ENCODE results near the gene GLRX3. TPM values are rescaled to one million over a fixed set of nuclear protein-coding genes. Genes with fewer than 3 reads are reported as not detected.

Gene GLRX3
- total RNA-seq, 1 experiment from 2014 or later, result 177 TPM

DNA sequence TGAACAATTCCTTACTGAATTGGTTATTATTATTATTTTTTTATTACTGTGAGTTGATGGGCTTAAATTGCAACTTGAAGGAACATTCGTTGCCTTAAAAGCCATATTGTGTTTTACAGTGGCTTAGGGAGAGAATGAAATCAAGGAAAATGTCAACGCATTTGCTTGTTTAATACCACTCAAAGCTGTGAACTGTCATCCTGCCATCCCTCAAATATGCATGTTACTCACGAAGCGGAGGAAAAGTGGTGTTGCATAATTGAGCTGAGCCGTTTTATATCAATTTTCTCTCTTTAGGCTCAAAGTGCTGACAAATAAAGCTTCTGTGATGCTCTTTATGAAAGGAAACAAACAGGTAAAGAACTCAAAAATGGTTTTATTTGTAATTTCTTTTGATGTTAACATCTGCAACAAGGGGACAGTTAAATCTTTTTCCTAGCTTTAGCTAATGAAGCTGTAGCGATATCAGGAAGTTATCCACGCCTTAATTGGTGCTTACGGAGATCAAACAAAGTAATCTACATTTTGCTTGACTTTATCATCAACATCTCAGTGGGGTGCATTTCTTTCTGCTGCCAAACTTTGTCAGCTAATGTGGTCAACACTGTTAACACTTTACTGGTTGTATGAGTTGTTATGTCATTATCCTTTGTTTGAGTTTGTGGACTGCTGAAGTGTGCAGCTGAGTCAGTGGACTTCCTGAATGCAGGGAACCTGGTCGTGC, 33.1 kb downstream of the GLRX3 start:
- Mint-ChIP-seq H3K9me3 (ENCODE audit: unreplicated experiment) (no peaks in the 10 kb centered on the region), H3K27me3 (ENCODE audit: insufficient read depth, unreplicated experiment) (no peaks in the 10 kb centered on the region), H3K4me1 (ENCODE audit: insufficient read depth, unreplicated experiment) (no peaks in the 10 kb centered on the region), H3K4me3 (ENCODE audit: unreplicated experiment) (no peak overlapping the region), H3K27ac (ENCODE audit: low read depth, unreplicated experiment) (no peak overlapping the region), H3K36me3 (ENCODE audit: insufficient read depth, unreplicated experiment) (peaks cover 98% of the 10 kb centered on the region)
- no peak for DNase-seq (ENCODE audit: unreplicated experiment)
- TF ChIP-seq, protein P1, sequence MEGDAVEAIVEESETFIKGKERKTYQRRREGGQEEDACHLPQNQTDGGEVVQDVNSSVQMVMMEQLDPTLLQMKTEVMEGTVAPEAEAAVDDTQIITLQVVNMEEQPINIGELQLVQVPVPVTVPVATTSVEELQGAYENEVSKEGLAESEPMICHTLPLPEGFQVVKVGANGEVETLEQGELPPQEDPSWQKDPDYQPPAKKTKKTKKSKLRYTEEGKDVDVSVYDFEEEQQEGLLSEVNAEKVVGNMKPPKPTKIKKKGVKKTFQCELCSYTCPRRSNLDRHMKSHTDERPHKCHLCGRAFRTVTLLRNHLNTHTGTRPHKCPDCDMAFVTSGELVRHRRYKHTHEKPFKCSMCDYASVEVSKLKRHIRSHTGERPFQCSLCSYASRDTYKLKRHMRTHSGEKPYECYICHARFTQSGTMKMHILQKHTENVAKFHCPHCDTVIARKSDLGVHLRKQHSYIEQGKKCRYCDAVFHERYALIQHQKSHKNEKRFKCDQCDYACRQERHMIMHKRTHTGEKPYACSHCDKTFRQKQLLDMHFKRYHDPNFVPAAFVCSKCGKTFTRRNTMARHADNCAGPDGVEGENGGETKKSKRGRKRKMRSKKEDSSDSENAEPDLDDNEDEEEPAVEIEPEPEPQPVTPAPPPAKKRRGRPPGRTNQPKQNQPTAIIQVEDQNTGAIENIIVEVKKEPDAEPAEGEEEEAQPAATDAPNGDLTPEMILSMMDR (IDR thresholded peaks at IDR 0.05; ENCODE audit: unreplicated experiment), result no peak
- no TSS peak for BruUV-seq (replicated peaks)
- ChIA-PET POLR2A (interaction anchor here (0.6 to 1.3 kb wide), 2 partner anchors 8 to 59 kb away, joined by 3 to 4 read pairs; partner anchors contain the start of gene C10orf143), CTCF (interaction anchor here (1.0 to 1.1 kb wide), 2 partner anchors 22 to 1854 kb away, joined by 3 read pairs; no protein-coding TSS in a partner anchor)
- intact Hi-C loops (cut with micrococcal nuclease), result no loop called here

DNA sequence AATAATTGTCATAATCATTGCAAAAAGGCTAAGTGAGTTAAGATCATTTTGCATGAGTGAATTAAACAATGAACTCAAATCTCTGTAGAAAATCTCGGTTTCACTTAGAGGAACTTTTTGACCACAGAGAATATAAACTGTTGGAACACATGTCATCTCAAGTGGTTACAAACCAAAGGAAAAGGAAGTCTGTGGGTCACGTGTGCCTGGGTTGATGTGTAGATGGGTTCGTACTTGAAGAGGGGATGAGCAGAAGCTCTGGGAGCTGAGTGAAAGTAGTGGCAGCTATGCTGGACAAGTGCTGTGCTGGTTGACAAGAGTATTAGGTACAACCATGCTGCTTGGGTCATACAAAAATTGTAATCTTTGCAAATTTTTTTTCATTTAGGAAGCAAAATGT, 35.0 kb downstream of the GLRX3 start:
- TF ChIP-seq, protein P1 (IDR thresholded peaks at IDR 0.05; ENCODE audit: unreplicated experiment), result no peak
- Mint-ChIP-seq H3K27ac (ENCODE audit: low read depth, unreplicated experiment) (peak overlapping the region; percentile 13), H3K4me1 (ENCODE audit: insufficient read depth, unreplicated experiment) (no peaks in the 10 kb centered on the region), H3K4me3 (ENCODE audit: unreplicated experiment) (no peak overlapping the region), H3K27me3 (ENCODE audit: insufficient read depth, unreplicated experiment) (no peaks in the 10 kb centered on the region), H3K36me3 (ENCODE audit: insufficient read depth, unreplicated experiment) (peaks cover 98% of the 10 kb centered on the region), H3K9me3 (ENCODE audit: unreplicated experiment) (no peaks in the 10 kb centered on the region)
- no peak for DNase-seq (ENCODE audit: unreplicated experiment)
- ChIA-PET POLR2A (no interaction called here), CTCF (interaction anchor here (1.4 kb wide), 1 partner anchor 12 kb away, joined by 3 read pairs; no protein-coding TSS in a partner anchor)
- intact Hi-C loops (cut with micrococcal nuclease), result no loop called here
- no TSS peak for BruUV-seq (replicated peaks)

DNA sequence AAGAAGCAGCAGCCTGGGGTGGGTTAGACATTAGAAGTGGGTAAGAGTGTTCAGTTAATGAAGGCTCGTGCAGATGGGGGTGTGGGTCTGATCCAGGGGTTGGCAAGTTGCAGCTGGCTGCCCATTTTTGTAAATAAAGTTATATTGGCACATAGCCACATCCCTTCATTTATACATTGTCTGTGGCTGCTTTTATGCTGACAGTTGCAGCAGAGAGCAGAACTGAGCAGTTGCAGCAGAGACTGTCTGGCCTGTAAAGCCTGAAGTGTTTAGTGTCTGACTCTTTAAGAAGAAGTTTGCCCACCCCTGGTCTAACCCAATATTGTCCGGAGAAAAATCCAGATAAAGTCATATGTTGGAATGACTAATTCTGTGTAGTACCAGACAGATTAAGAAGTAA, 38.1 kb downstream of the GLRX3 start:
- intact Hi-C loops (cut with micrococcal nuclease), result no loop called here
- Mint-ChIP-seq H3K9me3 (ENCODE audit: unreplicated experiment) (no peaks in the 10 kb centered on the region), H3K4me3 (ENCODE audit: unreplicated experiment) (no peak overlapping the region), H3K4me1 (ENCODE audit: insufficient read depth, unreplicated experiment) (no peaks in the 10 kb centered on the region), H3K27me3 (ENCODE audit: insufficient read depth, unreplicated experiment) (no peaks in the 10 kb centered on the region), H3K36me3 (ENCODE audit: insufficient read depth, unreplicated experiment) (peaks cover 84% of the 10 kb centered on the region), H3K27ac (ENCODE audit: low read depth, unreplicated experiment) (no peak overlapping the region)
- TF ChIP-seq, protein P1 (IDR thresholded peaks at IDR 0.05; ENCODE audit: unreplicated experiment), result no peak
- DNase-seq (ENCODE audit: unreplicated experiment), result no peak
- CTCF ChIA-PET, result interaction anchor here (1.3 kb wide), 1 partner anchor 15 kb away, joined by 3 read pairs; no protein-coding TSS in a partner anchor
- BruUV-seq (replicated peaks), result no TSS peak
- POLR2A ChIA-PET, result interaction anchor here (1.7 kb wide), 1 partner anchor 11 kb away, joined by 3 read pairs; no protein-coding TSS in a partner anchor

DNA sequence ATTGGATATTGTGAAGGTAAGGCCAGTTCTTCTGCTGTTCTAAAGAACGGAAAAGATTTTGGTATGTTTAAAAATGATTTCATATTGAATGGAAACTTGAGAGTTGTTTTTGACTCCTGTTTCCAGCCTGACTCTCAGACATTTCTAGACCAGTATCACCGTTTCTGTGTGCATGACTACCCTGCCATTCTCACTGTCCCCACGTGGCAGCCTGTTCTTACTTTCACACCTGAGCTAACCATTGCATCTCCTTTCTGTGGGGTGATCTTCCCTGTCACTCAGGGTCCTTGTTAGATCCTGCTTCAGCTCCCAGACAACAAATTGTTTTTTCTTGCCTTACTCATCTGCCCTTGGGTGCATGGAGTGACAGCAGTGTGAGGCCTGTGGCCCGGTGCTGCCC, 38.9 kb downstream of the GLRX3 start:
- POLR2A ChIA-PET, result no interaction called here
- TF ChIP-seq, protein P1 (IDR thresholded peaks at IDR 0.05; ENCODE audit: unreplicated experiment), result no peak
- CTCF ChIA-PET, result interaction anchor here (0.7 to 1.3 kb wide), 2 partner anchors 14 to 15 kb away, joined by 3 read pairs; no protein-coding TSS in a partner anchor
- intact Hi-C loops (cut with micrococcal nuclease), result no loop called here
- DNase-seq (ENCODE audit: unreplicated experiment), result no peak
- Mint-ChIP-seq H3K27ac (ENCODE audit: low read depth, unreplicated experiment) (no peak overlapping the region), H3K4me3 (ENCODE audit: unreplicated experiment) (no peak overlapping the region), H3K9me3 (ENCODE audit: unreplicated experiment) (no peaks in the 10 kb centered on the region), H3K36me3 (ENCODE audit: insufficient read depth, unreplicated experiment) (peaks cover 84% of the 10 kb centered on the region), H3K4me1 (ENCODE audit: insufficient read depth, unreplicated experiment) (no peaks in the 10 kb centered on the region), H3K27me3 (ENCODE audit: insufficient read depth, unreplicated experiment) (no peaks in the 10 kb centered on the region)
- BruUV-seq (replicated peaks), result no TSS peak

All from MCF 10A (cell line).